NB4 (cell line): ENCODE data around the gene CDH11.

Source experiments
- CTCF ChIP-seq: IDR thresholded peaks from one replicate; pipeline ENCODE4 v1.5.1; 2012; ENCODE audit warnings: low read depth, low read length
- TF ChIP-seq, protein P1 (sequence below): IDR thresholded peaks from 2 replicates; pipeline ENCODE4 v1.6.1; 2011; ENCODE audit warnings: low read depth, low read length

DNA sequence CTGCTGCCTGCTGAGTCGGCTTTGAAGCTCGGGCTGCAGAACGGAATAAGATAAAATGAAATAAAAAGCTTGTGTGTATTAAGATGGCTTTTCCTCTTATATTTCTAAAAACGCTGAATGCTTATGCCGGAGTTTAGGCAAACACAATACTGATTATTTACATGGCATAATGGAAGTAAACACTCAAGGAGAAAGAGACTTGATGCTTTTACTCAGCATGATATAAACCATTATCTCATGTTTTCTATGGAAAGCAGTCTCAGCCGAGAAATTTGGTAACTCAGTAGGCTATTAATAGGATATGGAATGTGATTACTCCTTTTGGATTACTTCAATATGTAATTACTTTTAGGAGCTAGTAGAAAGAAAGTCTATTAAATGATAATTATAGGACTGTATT, 153.3 kb downstream of the CDH11 start:
- TF ChIP-seq, protein P1, sequence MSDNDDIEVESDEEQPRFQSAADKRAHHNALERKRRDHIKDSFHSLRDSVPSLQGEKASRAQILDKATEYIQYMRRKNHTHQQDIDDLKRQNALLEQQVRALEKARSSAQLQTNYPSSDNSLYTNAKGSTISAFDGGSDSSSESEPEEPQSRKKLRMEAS: no peak
- no peak for TF ChIP-seq CTCF
